K562 (cell line): ENCODE data around the gene OR10G6. TPM values are rescaled to one million over a fixed set of nuclear protein-coding genes. Genes with fewer than 3 reads are reported as not detected.
"Not testable (repeated sequence)": the region's sequence is repeated elsewhere in the genome, so short reads cannot be mapped to it uniquely, and the experiment has no call there.

ENCODE experiments used
- ATAC-seq: fragments of 200-7000 bp; cut with Tn5 transposase; 3 replicates; pipeline ENCODE4 v1.9.1; 2020; ENCODE audit warnings: moderate library complexity
- BruUV-seq: library from RNA; stranded (reverse); fragments of 400-500 nt; replicated peaks from 2 replicates; lab custom pipeline; 2021; lab: Mats Ljungman, UMichigan
- CTCF ChIA-PET: fragments of 300-600 bp; formaldehyde crosslinking; extraction: SDS; loops from one replicate; lab custom pipeline; 2021; ENCODE audit warnings: low intra/inter-chr PET ratio; lab: Yijun Ruan, JAX
- POLR2A ChIA-PET: fragments of 300-600, 350-650 bp; sonication (Branson Sonifier 250); formaldehyde crosslinking; extraction: SDS; loops from one replicate; lab custom pipeline; 2021; ENCODE audit warnings: antibody characterized with exemption, inconsistent platforms; lab: Yijun Ruan, JAX
- DNase-seq, 4 experiments: peaks; one replicate each; pipeline versions ENCODE4 v3.0.0 to v3.0.0-alpha.2; 2011 to 2018; ENCODE audit warnings: low spot score in 3 of 4, mixed read lengths in 3 of 4; ENCODE audit errors: extremely low read depth in 1 of 4
- FAIRE-seq: peaks from 2 replicates; lab custom pipeline; 2011; peaks lifted over from hg19 to GRCh38; lab: Jason Lieb, UNC
- H2AFZ ChIP-seq: 2 replicates; pipeline ENCODE4 v1.6.0; 2011; ENCODE audit warnings: low read depth, low read length, control low read depth, inconsistent platforms
- H3K27ac ChIP-seq: fragments of 200-600 bp; 3 replicates; pipeline ENCODE4 v1.8.0; 2011; ENCODE audit warnings: low read depth, mild to moderate bottlenecking, control low read depth, inconsistent platforms, low read length, moderate library complexity, mixed read lengths; ENCODE audit errors: extremely low read depth
- H3K27me3 ChIP-seq, 2 experiments: fragments of 300-600 bp in 1 of 2; 2 replicates in 1 of 2; 3 replicates in 1 of 2; pipeline versions ENCODE4 v1.6.0 to v1.8.0; 2011; ENCODE audit warnings: inconsistent platforms in 2 of 2, low read length in 2 of 2, mild to moderate bottlenecking in 1 of 2, mixed read lengths in 1 of 2, moderate library complexity in 1 of 2; ENCODE audit not compliant: control insufficient read depth in 2 of 2, insufficient read depth in 2 of 2
- H3K36me3 ChIP-seq: fragments of 300-600 bp; 3 replicates; pipeline ENCODE4 v1.8.0; 2011; ENCODE audit warnings: mild to moderate bottlenecking, low read length, inconsistent platforms; ENCODE audit not compliant: control insufficient read depth, insufficient read depth
- H3K4me1 ChIP-seq, 2 experiments: fragments of 200-600 bp in 1 of 2; replicated peaks in 1 of 2; 2 replicates in 1 of 2; 3 replicates in 1 of 2; pipeline versions ENCODE4 v1.5.1 to v1.8.0; 2011; ENCODE audit warnings: inconsistent platforms in 2 of 2, low read length in 2 of 2, mild to moderate bottlenecking in 1 of 2, mixed read lengths in 1 of 2, moderate library complexity in 1 of 2; ENCODE audit not compliant: control insufficient read depth in 2 of 2, insufficient read depth in 2 of 2
- H3K4me2 ChIP-seq: 2 replicates; pipeline ENCODE4 v1.6.1; 2011; ENCODE audit warnings: low read length, control low read depth, inconsistent platforms, mixed read lengths; ENCODE audit not compliant: insufficient read depth
- H3K4me3 ChIP-seq: fragments of 200-600 bp; sonication (generic), shearing (Covaris generic); 2 replicates; pipeline ENCODE4 v1.5.1; 2016; ENCODE audit warnings: control low read depth, inconsistent platforms
- H3K79me2 ChIP-seq: fragments of 200-600 bp; 3 replicates; pipeline ENCODE4 v1.8.0; 2011; ENCODE audit warnings: low read length, inconsistent platforms; ENCODE audit not compliant: control insufficient read depth, insufficient read depth
- H3K9ac ChIP-seq, 2 experiments: 2 replicates each; pipeline versions ENCODE4 v1.6.0 to v1.6.1; 2011; ENCODE audit warnings: low read depth in 2 of 2, low read length in 2 of 2, control low read depth in 1 of 2, inconsistent platforms in 1 of 2, mild to moderate bottlenecking in 1 of 2, mixed read lengths in 1 of 2; ENCODE audit not compliant: insufficient read depth in 1 of 2
- H3K9me1 ChIP-seq: one replicate; pipeline ENCODE4 v1.6.0; 2011; ENCODE audit warnings: inconsistent platforms, mild to moderate bottlenecking, low read length, moderate library complexity; ENCODE audit not compliant: control insufficient read depth, insufficient read depth
- H3K9me3 ChIP-seq: replicated peaks from 2 replicates; pipeline ENCODE4 v1.5.1; 2011; ENCODE audit warnings: low read depth, low read length, inconsistent platforms; ENCODE audit not compliant: control insufficient read depth, insufficient read depth
- H4K20me1 ChIP-seq: replicated peaks from 2 replicates; pipeline ENCODE4 v1.6.1; 2011; ENCODE audit warnings: low read length, inconsistent platforms, mixed read lengths; ENCODE audit not compliant: control insufficient read depth, insufficient read depth
- CBX3 ChIP-seq, 2 experiments: IDR thresholded peaks; 1 replicate in 1 of 2; 2 replicates in 1 of 2; pipeline ENCODE4 v1.6.1; 2012; ENCODE audit warnings: inconsistent platforms in 2 of 2, low read length in 2 of 2, borderline replicate concordance in 1 of 2, control low read depth in 1 of 2
- CGGBP1 ChIP-seq: fragments of 250-450 bp; sonication (Bioruptor Pico); IDR thresholded peaks from 2 replicates; pipeline ENCODE4 v1.9.0; 2021; ENCODE audit warnings: mild to moderate bottlenecking
- ELF2 ChIP-seq: fragments of 250-450 bp; sonication (Bioruptor Pico); IDR thresholded peaks from 2 replicates; pipeline ENCODE4 v1.5.0; 2021; ENCODE audit warnings: mild to moderate bottlenecking
- FOXP4 ChIP-seq: sonication (generic); formaldehyde crosslinking; IDR thresholded peaks from 2 replicates; pipeline ENCODE4 v1.8.0; 2022; ENCODE audit warnings: mild to moderate bottlenecking, missing genetic modification reagents, borderline replicate concordance
- HDAC2 ChIP-seq: fragments of 450-650 bp; IDR thresholded peaks from 2 replicates; pipeline ENCODE4 v1.6.1; 2016; ENCODE audit warnings: mild to moderate bottlenecking
- MAFK ChIP-seq: IDR thresholded peaks from 2 replicates; pipeline ENCODE4 v1.6.1; 2011; ENCODE audit warnings: low read length, improper control_type of control experiment
- NBN ChIP-seq: fragments of 450-650 bp; IDR thresholded peaks from 2 replicates; pipeline ENCODE4 v1.6.1; 2016; ENCODE audit warnings: low read depth, mild to moderate bottlenecking
- NCOA1 ChIP-seq: fragments of 450-650 bp; IDR thresholded peaks from 2 replicates; pipeline ENCODE4 v1.6.1; 2016; ENCODE audit warnings: low read depth
- NFIX ChIP-seq: fragments of 250-450 bp; sonication (Bioruptor Pico); IDR thresholded peaks from 2 replicates; pipeline ENCODE4 v1.4.0; 2020; ENCODE audit warnings: low read depth, mild to moderate bottlenecking, moderate library complexity
- RBFOX2 ChIP-seq: fragments of 200-400 bp; formaldehyde crosslinking; IDR thresholded peaks from 2 replicates; pipeline ENCODE4 v1.6.1; 2017; ENCODE audit warnings: low read depth, mild to moderate bottlenecking, low read length, moderate library complexity
- TAF7 ChIP-seq: fragments of 450-650 bp; IDR thresholded peaks from 2 replicates; pipeline ENCODE4 v1.6.1; 2016; ENCODE audit warnings: missing genetic modification characterization, missing compliant biosample characterization
- ZKSCAN1 ChIP-seq: fragments of 150-350 bp; IDR thresholded peaks from 2 replicates; pipeline ENCODE4 v1.6.1; 2016; ENCODE audit warnings: low read depth, low read length
- ZNF165 ChIP-seq: fragments of 250-450 bp; sonication (Bioruptor Pico); IDR thresholded peaks from 2 replicates; pipeline ENCODE4 v1.4.0; 2020; ENCODE audit warnings: borderline replicate concordance
- ZNF551 ChIP-seq: fragments of 250-450 bp; sonication (Bioruptor Pico); IDR thresholded peaks from 2 replicates; pipeline ENCODE4 v1.5.0; 2021; ENCODE audit warnings: mild to moderate bottlenecking, moderate library complexity
- WGBS: fragments of 100-300 bp; shearing (Covaris generic); methylation state at CpG from one replicate; pipeline ENCODE4 v1.1.6; 2016; ENCODE audit warnings: low coverage, mixed read lengths; ENCODE audit not compliant: insufficient coverage; ENCODE audit errors: missing lambda C conversion rate; 5-methylcytosine and 5-hydroxymethylcytosine counted together
- in situ Hi-C: fragments of 300-500 bp; cut with MboI; formaldehyde crosslinking; loops from 4 replicates; pipeline ENCODE4 v1.15.0; 2018; ENCODE audit warnings: inconsistent platforms, mixed read lengths
- intact Hi-C: fragments of 100-400 bp; cut with micrococcal nuclease; formaldehyde crosslinking; loops from 2 replicates; pipeline ENCODE4 v1.14.2; 2022
- polyA plus RNA-seq, 8 experiments: library from polyadenylated mRNA; depleted of rRNA in 4 of 8; stranded (reverse) in 5 of 8; unstranded in 3 of 8; fragments of >200 nt; fragmentation: Nextera tagmentation in 2 of 8; fragmentation: Illumina TruSeq in 1 of 8; extraction: Ambion mirVana in 2 of 8; extraction: Trizol in 1 of 8; gene quantifications; 2 replicates each; pipeline versions ENCODE4 v1.2.1 to v1.2.3, GENCODE V29; 2011 to 2014; ENCODE audit warnings: inconsistent platforms in 1 of 8, missing spikeins in 1 of 8
- total RNA-seq, 7 experiments: library from RNA; depleted of rRNA in 6 of 7; stranded (reverse); fragments of >200 nt in 6 of 7; fragmentation: Illumina TruSeq in 2 of 7; extraction: Trizol in 2 of 7; gene quantifications; 2 replicates each; pipeline versions ENCODE4 v1.2.1 to v1.2.3, GENCODE V29; 2011 to 2021; ENCODE audit warnings: low replicate concordance in 1 of 7
- TF ChIP-seq, protein P1 (sequence below): fragments of 450-650 bp; IDR thresholded peaks from one replicate; pipeline ENCODE4 v1.6.1; 2018; ENCODE audit warnings: mild to moderate bottlenecking, moderate library complexity; ENCODE audit not compliant: partially characterized antibody

OR10G6 gene
- total and polyA plus RNA-seq, 9 of the 15 experiments (the other 6 are each of a cell fraction or from before 2014, with no cell fraction given) = not detected

DNA sequence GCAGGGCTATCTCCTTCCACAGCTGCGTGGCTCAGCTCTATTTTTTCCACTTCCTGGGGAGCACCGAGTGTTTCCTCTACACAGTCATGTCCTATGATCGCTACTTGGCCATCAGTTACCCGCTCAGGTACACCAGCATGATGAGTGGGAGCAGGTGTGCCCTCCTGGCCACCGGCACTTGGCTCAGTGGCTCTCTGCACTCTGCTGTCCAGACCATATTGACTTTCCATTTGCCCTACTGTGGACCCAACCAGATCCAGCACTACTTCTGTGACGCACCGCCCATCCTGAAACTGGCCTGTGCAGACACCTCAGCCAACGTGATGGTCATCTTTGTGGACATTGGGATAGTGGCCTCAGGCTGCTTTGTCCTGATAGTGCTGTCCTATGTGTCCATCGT, 20.9 kb upstream of the OR10G6 start:
- FAIRE-seq, H3K4me1 ChIP-seq, DNase-seq, H4K20me1 ChIP-seq, H3K4me2 ChIP-seq, H3K4me3 ChIP-seq, H3K36me3 ChIP-seq, H2AFZ ChIP-seq, intact Hi-C loops, ATAC-seq, H3K9me3 ChIP-seq, H3K27me3 ChIP-seq, CTCF ChIA-PET, POLR2A ChIA-PET, in situ Hi-C loops, BruUV-seq, H3K79me2 ChIP-seq, H3K9ac ChIP-seq, H3K9me1 ChIP-seq, H3K27ac ChIP-seq: not testable (repeated sequence)
- 2% methylated on average over 6 of the region's 9 CpGs for WGBS

GRCh38 chr11:124012697-124013096, 17.7 kb upstream of the OR10G6 start, which contains the start of gene OR10G4:
TSS of gene OR10G4 (plus strand) at chr11:124012997. CDS start at chr11:124015575, 2,578 bp downstream.
- CTCF ChIA-PET = no interaction called here
- Histone ChIP-seq H3K9me3 (no peaks in the 10 kb centered on the region), H3K79me2 (no peaks in the 10 kb centered on the region), H3K4me1 (no peaks in the 10 kb centered on the region), H3K27me3 (no peaks in the 10 kb centered on the region), H3K36me3 (no peaks in the 10 kb centered on the region), H3K4me3 (no peak within 1 kb of the TSS), H3K9me1 (no peaks in the 10 kb centered on the region), H3K9ac (no peak within 1 kb of the TSS), H3K27ac (no peak within 1 kb of the TSS), H2AFZ (no peak within 1 kb of the TSS), H4K20me1 (no peaks in the 10 kb centered on the region), H3K4me2 (no peak within 1 kb of the TSS)
- TF ChIP-seq FOXP4 (CRISPR knock-in tag) (no peak), NBN (no peak), CGGBP1 (CRISPR knock-in tag) (no peak), HDAC2 (no peak), NCOA1 (no peak), NFIX (CRISPR knock-in tag) (no peak), ELF2 (CRISPR knock-in tag) (no peak), MAFK (no peak), RBFOX2 (no peak), ZNF165 (CRISPR knock-in tag) (no peak), CBX3 (IDR thresholded peaks at IDR 0.05; ENCODE audit: borderline replicate concordance in 1 of 2, low read length in 2 of 2) (no peak), ZKSCAN1 (no peak), TAF7 (no peak), ZNF551 (CRISPR knock-in tag) (no peak)
- TF ChIP-seq, protein P1, sequence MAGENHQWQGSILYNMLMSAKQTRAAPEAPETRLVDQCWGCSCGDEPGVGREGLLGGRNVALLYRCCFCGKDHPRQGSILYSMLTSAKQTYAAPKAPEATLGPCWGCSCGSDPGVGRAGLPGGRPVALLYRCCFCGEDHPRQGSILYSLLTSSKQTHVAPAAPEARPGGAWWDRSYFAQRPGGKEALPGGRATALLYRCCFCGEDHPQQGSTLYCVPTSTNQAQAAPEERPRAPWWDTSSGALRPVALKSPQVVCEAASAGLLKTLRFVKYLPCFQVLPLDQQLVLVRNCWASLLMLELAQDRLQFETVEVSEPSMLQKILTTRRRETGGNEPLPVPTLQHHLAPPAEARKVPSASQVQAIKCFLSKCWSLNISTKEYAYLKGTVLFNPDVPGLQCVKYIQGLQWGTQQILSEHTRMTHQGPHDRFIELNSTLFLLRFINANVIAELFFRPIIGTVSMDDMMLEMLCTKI = no peak
- ATAC-seq (no peak), FAIRE-seq (no peak), DNase-seq (no peak)
- intact Hi-C loops = no loop called here
- 0% methylated on average over 2 of the region's 2 CpGs for WGBS
- BruUV-seq = no TSS peak
- POLR2A ChIA-PET = no interaction called here
- in situ Hi-C loops = no loop called here
